Measurements from ENCODE around the gene STARD13. TPM values are rescaled to one million over a fixed set of nuclear protein-coding genes. Genes with fewer than 3 reads are reported as not detected.

STARD13 gene
- total RNA-seq, 1 donor from 2014 or later: 1.8 TPM

GRCh38 chr13:33099860-33100259 lies 185.7 kb downstream of the STARD13 start:
- intact Hi-C loops (cut with micrococcal nuclease): no loop called here

GRCh38 chr13:33096886-33097605 lies 188.5 kb downstream of the STARD13 start:
- intact Hi-C loops (cut with micrococcal nuclease): no loop called here

GRCh38 chr13:33092073-33092987 lies 193.2 kb downstream of the STARD13 start:
- intact Hi-C loops (cut with micrococcal nuclease): no loop called here

GRCh38 chr13:33091415-33091774 lies 194.2 kb downstream of the STARD13 start:
- intact Hi-C loops (cut with micrococcal nuclease): no loop called here

- intact Hi-C loops (cut with micrococcal nuclease): no loop called here
Measured at GRCh38 chr13:33090755-33091414, 194.7 kb downstream of the STARD13 start.

- intact Hi-C loops (cut with micrococcal nuclease): loop anchor here (5.0 kb wide), 1 partner anchor 58 kb away; no protein-coding TSS in a partner anchor
Measured at GRCh38 chr13:33089311-33089710, 196.2 kb downstream of the STARD13 start.

- intact Hi-C loops (cut with micrococcal nuclease): loop anchor here (5.0 kb wide), 1 partner anchor 60 kb away; no protein-coding TSS in a partner anchor
Measured at GRCh38 chr13:33087790-33088189, 197.8 kb downstream of the STARD13 start.

- intact Hi-C loops (cut with micrococcal nuclease): loop anchor here (5.0 kb wide), 1 partner anchor 60 kb away; no protein-coding TSS in a partner anchor
Measured at GRCh38 chr13:33087091-33087490, 198.5 kb downstream of the STARD13 start.

- intact Hi-C loops (cut with micrococcal nuclease): no loop called here
Measured at GRCh38 chr13:33083054-33083453, 202.5 kb downstream of the STARD13 start.

- intact Hi-C loops (cut with micrococcal nuclease): no loop called here
Measured at GRCh38 chr13:33081666-33082065, 203.9 kb downstream of the STARD13 start.

- intact Hi-C loops (cut with micrococcal nuclease): no loop called here
Measured at GRCh38 chr13:33080972-33081590, 204.5 kb downstream of the STARD13 start.

GRCh38 chr13:33079960-33080359 lies 205.6 kb downstream of the STARD13 start:
- intact Hi-C loops (cut with micrococcal nuclease): no loop called here

- intact Hi-C loops (cut with micrococcal nuclease): no loop called here
Measured at GRCh38 chr13:33078263-33078662, 207.3 kb downstream of the STARD13 start.

GRCh38 chr13:33076001-33076992 lies 209.3 kb downstream of the STARD13 start:
- intact Hi-C loops (cut with micrococcal nuclease): no loop called here

GRCh38 chr13:33073338-33073737 lies 212.2 kb downstream of the STARD13 start:
- intact Hi-C loops (cut with micrococcal nuclease): no loop called here

GRCh38 chr13:33072759-33073158 lies 212.8 kb downstream of the STARD13 start:
- intact Hi-C loops (cut with micrococcal nuclease): no loop called here

GRCh38 chr13:33072282-33072681 lies 213.3 kb downstream of the STARD13 start:
- intact Hi-C loops (cut with micrococcal nuclease): no loop called here

GRCh38 chr13:33070713-33071112 lies 214.8 kb downstream of the STARD13 start:
- intact Hi-C loops (cut with micrococcal nuclease): no loop called here

- intact Hi-C loops (cut with micrococcal nuclease): loop anchor here (2.0 kb wide), 1 partner anchor 473 kb away; no protein-coding TSS in a partner anchor
Measured at GRCh38 chr13:33069365-33069764, 216.2 kb downstream of the STARD13 start.

GRCh38 chr13:33066329-33066728 lies 219.2 kb downstream of the STARD13 start:
- intact Hi-C loops (cut with micrococcal nuclease): no loop called here
